ENCODE data around the gene ANKRD50.

ANKRD50 gene

GRCh38 chr4:124710015-124710741 is 2.4 kb downstream of the ANKRD50 start:
- no peak for DNase-seq (ENCODE audit: low read depth)

DNA sequence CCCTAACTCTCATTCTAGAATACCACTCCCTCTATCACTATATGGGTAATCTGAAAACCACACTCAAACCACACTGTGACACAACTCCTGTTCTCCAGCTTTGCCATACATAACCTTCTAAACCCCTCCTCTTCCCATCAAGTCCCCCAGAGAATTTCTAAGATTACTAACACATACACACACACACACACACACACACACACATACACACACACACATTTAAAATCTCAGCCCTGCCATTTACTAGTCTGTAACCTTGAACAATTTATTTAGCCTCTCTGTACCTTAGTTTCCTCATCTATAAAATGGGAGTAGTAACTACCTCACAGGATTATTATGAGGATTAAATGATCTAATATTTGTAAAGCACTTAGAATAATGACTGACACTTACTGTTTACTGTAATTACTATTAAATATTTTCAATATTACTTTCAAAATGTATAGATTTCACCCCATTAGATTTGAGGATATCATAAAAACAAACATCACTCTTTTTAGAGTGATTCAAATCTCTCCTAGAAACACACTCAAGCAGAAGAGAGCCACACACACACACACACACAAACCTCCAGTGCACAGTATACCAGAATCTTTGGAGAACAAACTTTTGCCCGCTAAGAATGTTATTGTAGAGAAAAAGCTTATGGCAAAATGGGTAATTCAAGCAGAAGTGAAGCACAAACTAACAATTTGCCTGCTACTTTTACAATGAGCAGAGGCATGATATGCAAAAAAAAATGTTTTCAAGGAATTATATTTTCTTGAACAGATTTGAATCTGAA is 3.8 kb downstream of the ANKRD50 start:
- no peak for DNase-seq (ENCODE audit: low read depth)

DNA sequence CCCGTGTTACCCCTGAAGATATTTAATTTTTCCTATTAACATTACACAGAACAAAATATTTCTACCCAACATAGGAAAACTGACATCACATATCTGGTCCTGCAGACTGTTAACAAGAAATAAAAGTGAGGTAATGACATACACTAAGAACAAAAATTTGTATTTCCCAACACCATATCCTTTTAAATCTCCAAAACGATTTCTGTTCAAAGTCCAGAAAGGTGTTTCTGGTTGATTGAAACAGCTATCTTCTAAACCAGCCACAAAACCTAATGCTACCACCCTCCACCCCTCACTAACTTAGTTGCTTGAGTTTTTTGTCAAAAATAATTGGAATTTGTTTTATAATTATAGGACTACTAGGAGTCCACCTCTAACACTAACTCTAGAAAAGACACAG is 7.1 kb downstream of the ANKRD50 start:
- DNase-seq (ENCODE audit: low read depth): no peak

GRCh38 chr4:124703154-124703553 is 9.4 kb downstream of the ANKRD50 start:
- no peak for DNase-seq (ENCODE audit: low read depth)

DNA sequence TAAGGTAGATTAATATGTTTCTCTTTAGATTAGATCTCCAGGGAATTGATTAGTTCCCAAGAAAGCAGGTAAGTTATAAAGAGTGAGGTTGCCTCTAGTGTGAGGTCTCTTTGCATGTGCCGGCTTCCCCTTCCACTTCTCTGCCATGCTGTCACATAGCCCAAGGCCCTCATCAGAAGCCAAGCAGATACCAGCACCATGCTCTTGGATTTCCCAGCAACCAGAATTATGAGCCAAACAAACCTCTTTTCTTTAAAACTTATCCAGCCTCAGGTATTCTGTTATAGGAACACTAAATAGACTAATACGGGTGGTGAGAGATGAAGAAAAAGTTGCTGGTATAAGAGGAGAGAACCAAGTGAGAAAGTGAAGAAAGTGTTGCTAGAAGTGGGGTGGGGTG is 15.1 kb downstream of the ANKRD50 start:
- DNase-seq (ENCODE audit: low read depth): no peak

GRCh38 chr4:124696182-124696581 is 16.4 kb downstream of the ANKRD50 start:
- no peak for DNase-seq (ENCODE audit: low read depth)

DNA sequence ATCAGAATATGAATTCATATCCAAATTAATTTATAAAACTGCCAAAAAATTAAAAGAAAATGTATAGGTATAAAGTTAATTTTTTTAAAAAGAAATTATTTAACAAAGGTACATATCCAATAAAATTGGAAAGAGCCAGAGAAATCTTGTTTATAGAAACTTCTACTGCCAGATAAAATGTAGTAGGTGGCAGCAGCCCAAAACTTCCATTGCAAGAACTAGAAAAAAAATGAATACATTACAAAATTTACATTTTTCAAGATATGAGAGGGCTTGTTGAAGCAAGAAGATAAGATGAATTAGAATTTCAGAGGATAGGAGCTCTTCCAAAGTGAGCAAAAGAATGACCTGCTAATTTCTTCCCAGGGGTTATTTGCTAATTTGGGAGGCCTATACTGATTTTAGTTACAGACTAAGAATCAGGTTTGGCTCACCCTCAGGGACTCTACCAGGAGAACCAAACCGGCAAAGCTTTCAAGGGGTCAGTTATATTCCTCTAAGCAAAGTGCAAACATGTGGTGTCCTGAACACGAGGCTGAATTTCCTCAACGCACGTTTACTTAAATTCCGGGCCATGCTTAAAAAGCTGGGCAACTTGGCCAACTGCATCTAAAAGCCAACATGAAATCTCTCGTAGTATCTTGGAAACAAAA is 17.5 kb downstream of the ANKRD50 start:
- no peak for DNase-seq (ENCODE audit: low read depth)

DNA sequence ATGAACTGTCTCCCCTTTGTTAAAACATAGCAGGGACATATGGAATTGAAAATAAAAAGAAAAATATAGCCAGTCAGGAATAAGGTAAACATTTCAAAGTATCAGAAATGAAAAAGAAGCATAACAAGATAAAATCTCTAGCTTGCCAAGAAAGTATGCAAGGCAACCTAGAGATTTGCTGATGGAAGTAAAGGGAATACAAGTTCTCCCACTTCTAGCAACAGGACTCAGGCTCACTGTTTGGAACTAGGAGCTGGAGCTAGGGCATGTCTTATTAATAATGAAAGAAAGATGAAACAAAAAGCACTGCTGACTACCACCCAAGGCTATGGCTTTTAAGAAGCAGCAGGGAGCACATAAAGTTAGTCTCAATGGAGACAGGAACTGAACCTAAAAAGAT is 18.2 kb downstream of the ANKRD50 start:
- DNase-seq (ENCODE audit: low read depth): no peak

DNA sequence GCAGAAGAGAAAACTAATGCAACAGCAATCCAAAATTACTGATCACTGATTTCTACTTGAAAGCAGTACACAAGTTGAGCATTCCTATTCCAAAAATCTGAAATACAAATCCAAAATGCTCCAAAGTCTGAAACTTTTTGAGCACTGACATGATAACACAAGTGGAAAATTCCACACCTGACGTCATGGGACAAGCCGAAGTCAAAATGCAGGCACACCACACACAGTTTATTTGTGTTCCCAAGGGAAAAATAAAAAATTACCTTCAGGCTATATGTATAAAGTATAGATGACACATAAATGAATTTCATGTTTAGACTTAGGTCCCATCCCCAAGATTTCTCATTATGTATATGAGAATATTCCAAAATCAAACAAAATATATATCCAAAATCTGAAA is 20.7 kb downstream of the ANKRD50 start:
- no peak for DNase-seq (ENCODE audit: low read depth)

DNA sequence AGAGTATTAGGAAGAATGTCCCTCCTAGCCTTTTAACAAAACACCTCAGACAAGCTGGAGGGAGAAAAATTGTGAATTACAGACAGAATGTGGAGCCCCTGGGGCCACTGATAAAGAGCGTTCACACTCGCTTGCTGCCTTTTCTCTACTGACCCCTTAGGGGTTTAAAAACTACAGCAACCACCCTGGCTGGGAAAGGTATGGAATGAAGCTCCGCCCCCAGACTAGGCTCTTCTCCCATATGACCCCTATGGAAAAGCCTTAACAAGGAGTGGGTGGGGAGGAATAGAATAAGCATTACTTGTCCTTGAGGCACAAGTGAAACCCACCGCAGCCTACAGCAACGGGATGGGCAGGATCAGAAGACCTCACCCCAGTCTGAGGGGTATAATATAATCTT is 26.3 kb downstream of the ANKRD50 start:
- no peak for DNase-seq (ENCODE audit: low read depth)

DNA sequence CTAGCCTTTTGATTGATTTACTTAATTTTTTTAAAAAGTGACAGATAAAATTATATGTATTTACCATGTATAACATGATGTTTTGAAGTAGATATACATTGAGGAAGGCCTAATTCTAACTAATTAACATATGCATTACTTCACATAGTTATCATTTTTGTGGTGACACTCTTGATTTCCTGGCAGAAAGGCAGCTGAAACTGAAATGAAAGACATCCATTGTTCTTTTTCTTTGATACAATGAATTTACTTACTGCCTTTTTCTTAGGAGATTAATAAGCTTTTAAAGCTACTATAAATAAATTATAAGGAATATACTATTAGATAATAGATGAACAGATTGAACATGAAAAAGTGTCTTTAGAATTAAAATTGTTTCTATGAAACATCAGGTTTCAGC is 26.7 kb downstream of the ANKRD50 start:
- no peak for DNase-seq (ENCODE audit: low read depth)

- no peak for DNase-seq (ENCODE audit: low read depth)
Observed at GRCh38 chr4:124684301-124684700, 28.2 kb downstream of the ANKRD50 start.

GRCh38 chr4:124682384-124682783 is 30.1 kb downstream of the ANKRD50 start:
- no peak for DNase-seq (ENCODE audit: low read depth)

DNA sequence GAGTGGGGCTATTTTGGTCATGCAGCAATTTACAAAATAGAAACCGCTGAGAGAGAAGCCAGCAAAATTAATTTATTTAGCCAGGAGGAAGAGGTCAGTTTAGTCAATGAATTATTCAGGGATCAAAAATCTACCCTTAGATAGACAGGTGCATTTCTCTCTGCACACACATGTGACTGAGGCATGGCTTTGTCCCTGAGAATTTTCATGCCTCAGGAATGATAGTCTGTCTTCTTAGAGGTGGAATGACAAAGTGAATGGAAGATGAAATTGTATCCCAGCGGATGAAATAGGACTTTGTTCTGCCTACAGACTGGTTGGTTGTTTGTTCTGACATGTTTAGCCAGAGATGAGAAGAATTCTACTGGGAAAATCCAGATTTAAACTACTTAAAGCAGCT is 46.0 kb downstream of the ANKRD50 start:
- no peak for DNase-seq (ENCODE audit: low read depth)

- no peak for DNase-seq (ENCODE audit: low read depth)
Observed at GRCh38 chr4:124658795-124659194, 53.7 kb downstream of the ANKRD50 start.

DNA sequence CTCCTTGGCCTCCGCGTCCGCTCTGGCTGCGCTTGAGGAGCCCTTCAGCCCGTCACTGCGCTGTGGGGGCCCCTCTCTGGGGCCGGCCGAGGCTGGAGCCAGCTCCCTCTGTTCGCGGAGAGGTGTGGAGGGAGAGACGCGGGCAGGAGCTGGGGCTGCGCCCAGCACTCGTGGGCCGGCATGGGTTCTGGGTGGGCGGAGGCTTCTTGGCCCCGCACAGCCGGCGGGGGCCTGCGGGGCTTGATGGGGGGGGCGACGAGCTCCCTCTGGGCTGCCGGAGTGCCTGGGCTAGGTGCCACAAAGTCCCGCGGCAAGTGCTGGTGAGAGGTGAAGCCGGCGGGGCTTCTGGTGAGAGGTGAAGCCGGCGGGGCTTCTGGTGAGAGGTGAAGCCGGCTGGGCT is 61.9 kb downstream of the ANKRD50 start:
- no peak for DNase-seq (ENCODE audit: low read depth)

- no peak for DNase-seq (ENCODE audit: low read depth)
Observed at GRCh38 chr4:124647599-124647998, 64.9 kb downstream of the ANKRD50 start.

DNA sequence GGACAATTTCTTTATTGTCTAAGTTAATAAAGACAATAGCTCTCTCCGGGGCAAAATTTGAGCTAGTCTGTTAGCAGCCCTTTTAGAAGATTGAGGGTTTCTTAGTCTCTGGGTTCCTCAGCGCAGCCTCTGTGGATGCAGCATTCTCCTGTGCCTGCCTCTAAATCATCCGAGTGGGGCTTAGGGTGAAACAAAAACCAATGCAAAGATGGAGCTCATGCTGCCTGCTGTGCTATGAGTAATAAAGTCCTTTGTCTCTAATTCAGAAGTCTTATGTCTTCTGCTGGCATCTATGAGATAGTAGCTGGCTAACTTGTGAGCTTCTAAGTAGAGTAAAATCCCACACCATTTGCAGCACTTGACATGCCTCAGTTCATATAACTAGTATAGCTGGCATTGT is 67.9 kb downstream of the ANKRD50 start:
- DNase-seq (ENCODE audit: low read depth): no peak

GRCh38 chr4:124642846-124643245 is 69.7 kb downstream of the ANKRD50 start:
- DNase-seq (ENCODE audit: low read depth): no peak

GRCh38 chr4:124641715-124642381 is 70.7 kb downstream of the ANKRD50 start:
- no peak for DNase-seq (ENCODE audit: low read depth)

DNA sequence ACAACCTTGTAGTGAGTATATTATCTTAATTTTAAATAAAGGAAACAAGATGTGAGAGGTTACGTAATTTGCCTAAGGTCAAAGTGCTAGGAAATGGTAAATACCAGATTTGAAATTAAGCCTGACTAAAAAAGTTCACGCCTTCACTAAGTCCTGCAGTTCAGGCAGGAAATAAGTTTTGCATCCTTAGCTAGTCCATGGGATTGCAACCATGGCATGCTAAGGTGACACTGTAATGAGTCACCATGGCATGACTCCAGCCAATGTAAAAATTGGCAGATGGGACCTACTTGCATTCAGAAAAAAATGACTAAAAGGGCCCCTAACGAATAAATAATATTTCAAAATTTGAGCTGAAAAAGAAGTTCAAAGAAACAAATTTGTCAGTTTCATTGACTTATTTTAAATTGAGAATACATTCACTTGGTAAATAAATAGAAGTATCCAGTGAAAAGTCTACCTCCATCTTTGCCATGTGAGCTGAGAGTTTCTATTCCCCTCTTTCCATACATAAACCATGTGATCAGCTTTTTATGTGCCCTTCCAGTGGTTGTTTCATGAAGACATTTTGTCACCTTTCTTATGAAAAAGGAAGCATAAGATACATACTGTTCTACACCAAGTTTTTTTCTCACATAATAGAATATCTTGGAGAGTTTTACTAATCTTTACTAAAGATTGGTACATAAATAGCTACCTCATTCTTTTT is 72.4 kb downstream of the ANKRD50 start:
- DNase-seq (ENCODE audit: low read depth): no peak

- no peak for DNase-seq (ENCODE audit: low read depth)
Observed at GRCh38 chr4:124637321-124637720, 75.2 kb downstream of the ANKRD50 start.

Data from activated T-cell treated with anti-CD3 and anti-CD28 coated beads for 48 hours (primary cell).